GM19324 (cell line): Measurements from ENCODE around the gene RHPN2.

Experiments
- ATAC-seq: cut with Tn5 transposase; IDR thresholded peaks from one replicate; pipeline ENCODE4 v1.9.1; 2021; ENCODE audit warnings: mild to moderate bottlenecking, moderate library complexity; ENCODE audit not compliant: unreplicated experiment, low FRiP score

Gene RHPN2

GRCh38 chr19:33064792-33065550 lies at the start of gene RHPN2:
RHPN2 (minus strand) TSS chr19:33064888; CDS start chr19:33064852, 36 bp downstream.
- peak; percentile 76 for ATAC-seq

- no peak for ATAC-seq
Observed at GRCh38 chr19:33114312-33114711, 49.6 kb upstream of the RHPN2 start.

GRCh38 chr19:33111587-33111986 lies 46.9 kb upstream of the RHPN2 start:
- ATAC-seq = no peak

GRCh38 chr19:33110137-33110910 lies 45.6 kb upstream of the RHPN2 start:
- ATAC-seq = no peak

- ATAC-seq = no peak
Observed at GRCh38 chr19:33108161-33108560, 43.5 kb upstream of the RHPN2 start.

GRCh38 chr19:33102893-33103292 lies 38.2 kb upstream of the RHPN2 start:
- no peak for ATAC-seq

- ATAC-seq = no peak
Observed at GRCh38 chr19:33100894-33101644, 36.4 kb upstream of the RHPN2 start.

GRCh38 chr19:33098055-33098534 lies 33.4 kb upstream of the RHPN2 start:
- no peak for ATAC-seq

GRCh38 chr19:33096005-33096404 lies 31.3 kb upstream of the RHPN2 start:
- ATAC-seq = no peak

GRCh38 chr19:33094436-33095067 lies 29.9 kb upstream of the RHPN2 start:
- no peak for ATAC-seq

GRCh38 chr19:33093420-33094210 lies 28.9 kb upstream of the RHPN2 start:
- ATAC-seq = no peak

- no peak for ATAC-seq
Observed at GRCh38 chr19:33090179-33090578, 25.5 kb upstream of the RHPN2 start.

GRCh38 chr19:33089010-33089409 lies 24.3 kb upstream of the RHPN2 start:
- no peak for ATAC-seq

- ATAC-seq = no peak
Observed at GRCh38 chr19:33086955-33087354, 22.3 kb upstream of the RHPN2 start.

- no peak for ATAC-seq
Observed at GRCh38 chr19:33085570-33086128, 21.0 kb upstream of the RHPN2 start.

GRCh38 chr19:33080761-33081681 lies 16.3 kb upstream of the RHPN2 start, which contains the start of gene GPATCH1:
GPATCH1 (plus strand) TSS chr19:33081181; CDS start chr19:33081194, 13 bp downstream.
- peak; percentile 74 for ATAC-seq

GRCh38 chr19:33075519-33075918 lies 10.8 kb upstream of the RHPN2 start:
- no peak for ATAC-seq

GRCh38 chr19:33071887-33072286 lies 7.2 kb upstream of the RHPN2 start:
- no peak for ATAC-seq
